SU-DHL-6 (cell line): Measurements from ENCODE around the gene MAN1A2.

ENCODE experiments used
- CTCF ChIP-seq: fragments of 200-600 bp; sonication (generic); IDR thresholded peaks from one replicate; pipeline ENCODE4 v1.5.1; 2017; ENCODE audit warnings: antibody characterized with exemption, mild to moderate bottlenecking, low read length, moderate library complexity; ENCODE audit not compliant: insufficient read depth, poor library complexity, severe bottlenecking
- EZH2phosphoT487 ChIP-seq: fragments of 200-600 bp; sonication (generic), shearing (Covaris generic); conservative IDR thresholded peaks from 2 replicates; pipeline ENCODE4 v1.6.1; 2018; ENCODE audit warnings: mild to moderate bottlenecking, antibody characterized with exemption, low read length, moderate library complexity, mixed read lengths

DNA sequence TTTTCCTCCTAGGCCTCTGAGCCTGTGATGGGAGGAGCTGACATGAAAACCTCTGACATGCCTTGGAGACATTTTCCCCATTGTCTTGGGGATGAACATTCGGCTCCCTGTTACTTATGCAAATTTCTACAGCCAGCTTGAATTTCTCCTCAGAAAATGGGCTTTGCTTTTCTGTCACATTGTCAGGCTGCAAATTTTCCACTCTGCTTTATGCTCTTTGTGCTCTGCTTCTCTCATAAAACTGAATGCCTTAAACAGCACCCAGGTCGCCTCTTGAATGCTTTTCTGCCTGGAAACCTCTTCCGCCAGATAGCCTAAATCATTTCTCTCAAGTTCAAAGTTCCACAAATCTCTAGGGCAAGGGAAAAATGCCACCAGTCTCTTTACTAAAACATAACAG lies 191.9 kb downstream of the MAN1A2 start:
- TF ChIP-seq CTCF (no peak), EZH2phosphoT487 (no peak)
